Bronchial epithelial cell (primary cell): ENCODE measurements around the gene DMD. TPM values are rescaled to one million over a fixed set of nuclear protein-coding genes. Genes with fewer than 3 reads are reported as not detected.

Experiments used
- DNase-seq: peaks from one replicate; pipeline ENCODE4 v3.0.0-alpha.2; 2010; ENCODE audit warnings: low read depth
- FAIRE-seq: peaks from 2 replicates; lab custom pipeline; 2011; peaks lifted over from hg19 to GRCh38; lab: Jason Lieb, UNC
- H3K27me3 ChIP-seq: 2 replicates; pipeline ENCODE4 v1.5.1; 2011; ENCODE audit warnings: low read length; ENCODE audit not compliant: control insufficient read depth, insufficient read depth
- H3K36me3 ChIP-seq: 2 replicates; pipeline ENCODE4 v1.5.1; 2011; ENCODE audit warnings: low read length; ENCODE audit not compliant: control insufficient read depth, insufficient read depth
- H3K4me3 ChIP-seq: 2 replicates; pipeline ENCODE4 v1.5.1; 2011; ENCODE audit warnings: mild to moderate bottlenecking, low read depth, low read length, control low read depth
- CTCF ChIP-seq: IDR thresholded peaks from 2 replicates; pipeline ENCODE4 v1.5.1; 2011; ENCODE audit warnings: mild to moderate bottlenecking, moderate library complexity, low read length, control low read depth, inconsistent platforms; ENCODE audit not compliant: insufficient read depth, severe bottlenecking
- total RNA-seq: library from RNA; depleted of rRNA; stranded (reverse); fragments of >200 nt; gene quantifications from 2 replicates; pipeline ENCODE4 v1.2.1, GENCODE V29; 2014

The DMD gene
- total RNA-seq, 1 donor from 2014 or later: 4.5 TPM

GRCh38 chrX:31201503-31201902 is 2009.8 kb downstream of the DMD start:
- no peaks in the 10 kb centered on the region for H3K27me3 ChIP-seq
- no peak for TF ChIP-seq CTCF

GRCh38 chrX:31200430-31200829 is 2010.9 kb downstream of the DMD start:
- no peak for DNase-seq
- Histone ChIP-seq H3K36me3 (no peaks in the 10 kb centered on the region), H3K4me3 (no peak overlapping the region), H3K27me3 (no peaks in the 10 kb centered on the region)
- FAIRE-seq: no peak
- no peak for TF ChIP-seq CTCF

More at GRCh38 chrX:31201503-31201902, 2009.8 kb downstream of the DMD start:
- H3K36me3 ChIP-seq: no peaks in the 10 kb centered on the region
- H3K4me3 ChIP-seq: no peak overlapping the region
- FAIRE-seq (no peak), DNase-seq (no peak)

GRCh38 chrX:31199840-31200114 is 2011.6 kb downstream of the DMD start:
- H3K27me3 ChIP-seq: no peaks in the 10 kb centered on the region

GRCh38 chrX:31199056-31199839 is 2012.1 kb downstream of the DMD start:
- H3K4me3 ChIP-seq: no peak overlapping the region
- H3K36me3 ChIP-seq: no peaks in the 10 kb centered on the region
- H3K27me3 ChIP-seq: no peaks in the 10 kb centered on the region
- no peak for TF ChIP-seq CTCF
- FAIRE-seq: no peak
- no peak for DNase-seq

More at GRCh38 chrX:31199840-31200114, 2011.6 kb downstream of the DMD start:
- no peaks in the 10 kb centered on the region for H3K36me3 ChIP-seq
- H3K4me3 ChIP-seq: no peak overlapping the region
- TF ChIP-seq CTCF: no peak
- FAIRE-seq: no peak
- DNase-seq: no peak

- no peaks in the 10 kb centered on the region for H3K27me3 ChIP-seq
- H3K36me3 ChIP-seq: no peaks in the 10 kb centered on the region
- FAIRE-seq: no peak
- DNase-seq: no peak
- TF ChIP-seq CTCF: no peak
- H3K4me3 ChIP-seq: no peak overlapping the region
Observed at GRCh38 chrX:31190221-31190975, 2021.0 kb downstream of the DMD start.
